ENCODE data around the gene USP15.

The USP15 gene

DNA sequence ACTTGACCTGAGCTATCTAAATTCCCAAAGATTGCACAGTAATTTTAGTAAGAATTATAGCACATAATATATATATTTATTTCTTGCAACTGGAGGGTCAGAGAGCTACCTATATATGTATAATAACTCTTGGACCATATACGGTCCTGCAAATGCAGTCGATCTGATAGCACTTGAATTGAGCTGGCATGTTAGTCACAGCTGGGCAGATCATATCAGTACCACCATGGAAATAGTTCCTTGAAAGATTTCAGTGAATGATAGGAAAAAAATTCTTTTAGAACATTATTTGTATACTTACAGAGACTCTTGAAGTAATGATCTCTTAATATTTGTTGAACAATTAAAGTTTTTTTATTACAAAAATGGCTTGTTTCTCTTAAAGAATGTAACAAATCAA, 111.9 kb downstream of the USP15 start:
- no peak overlapping the region for H3K4me3 ChIP-seq
- H3K9me3 ChIP-seq: peaks cover 7% of the 10 kb centered on the region; the same call in 1 of the 2 replicates
- no peak overlapping the region for H3K9ac ChIP-seq
- H3K36me3 ChIP-seq: peaks cover 22% of the 10 kb centered on the region
- no peak overlapping the region for H3K27ac ChIP-seq
- H4K20me1 ChIP-seq: 0 out of 2 replicates have a peak, but pooled peaks cover 7% of the 10 kb centered on the region
- no peak for TF ChIP-seq Cebpa-rat (IDR thresholded peaks at IDR 0.05)
- H3K27me3 ChIP-seq: no peaks in the 10 kb centered on the region
- H3K4me2 ChIP-seq: no peak overlapping the region
- H3K4me1 ChIP-seq: no peaks in the 10 kb centered on the region

DNA sequence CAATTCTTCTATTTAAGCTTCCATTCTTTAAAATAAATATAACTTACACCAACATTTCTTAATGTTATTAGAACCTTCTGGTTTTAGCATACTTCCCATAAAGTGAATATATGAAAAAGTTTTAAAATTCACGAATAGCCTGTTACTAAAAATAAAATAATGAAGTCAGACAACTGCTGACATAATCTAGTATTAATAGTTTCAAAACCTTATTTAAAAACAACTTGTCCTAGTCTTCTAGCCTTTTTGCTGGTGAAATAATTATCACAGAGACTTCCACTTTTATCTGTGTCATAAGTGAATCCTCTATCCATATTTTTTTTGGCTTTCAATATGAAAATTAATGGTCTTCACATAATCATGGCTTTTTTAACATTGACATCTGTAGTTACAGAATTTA, 112.6 kb downstream of the USP15 start:
- Histone ChIP-seq H3K4me2 (no peak overlapping the region), H3K27me3 (no peaks in the 10 kb centered on the region), H3K27ac (no peak overlapping the region), H3K9me3 (peaks cover 7% of the 10 kb centered on the region; the same call in 1 of the 2 replicates), H3K4me1 (no peaks in the 10 kb centered on the region), H3K4me3 (no peak overlapping the region), H3K36me3 (peaks cover 22% of the 10 kb centered on the region), H3K9ac (no peak overlapping the region), H4K20me1 (0 out of 2 replicates have a peak, but pooled peaks cover 7% of the 10 kb centered on the region)
- TF ChIP-seq Cebpa-rat (IDR thresholded peaks at IDR 0.05): no peak

DNA sequence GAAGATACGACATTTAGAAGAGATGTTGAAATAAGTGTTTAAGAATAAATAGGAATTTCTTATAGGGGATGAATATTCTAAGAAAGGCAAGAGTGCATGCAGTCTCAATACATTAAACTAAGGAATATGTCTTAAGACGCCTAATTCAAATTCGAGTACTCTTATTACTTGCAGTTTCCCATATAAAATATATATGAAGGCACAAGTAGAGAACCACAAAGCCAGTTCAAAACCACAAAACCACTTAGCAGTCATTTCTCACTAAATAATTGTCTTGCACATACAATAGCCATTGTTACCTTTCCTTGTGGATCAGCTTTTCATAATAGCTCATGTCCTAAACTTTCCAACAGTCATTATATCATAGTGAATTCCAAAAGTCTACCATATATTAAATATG, 115.4 kb downstream of the USP15 start:
- H3K9me3 ChIP-seq: no peaks in the 10 kb centered on the region
- no peak overlapping the region for H3K4me2 ChIP-seq
- H3K27ac ChIP-seq: no peak overlapping the region
- no peaks in the 10 kb centered on the region for H4K20me1 ChIP-seq
- no peak overlapping the region for H3K9ac ChIP-seq
- H3K27me3 ChIP-seq: no peaks in the 10 kb centered on the region
- TF ChIP-seq Cebpa-rat (IDR thresholded peaks at IDR 0.05): no peak
- H3K4me3 ChIP-seq: no peak overlapping the region
- no peaks in the 10 kb centered on the region for H3K4me1 ChIP-seq
- H3K36me3 ChIP-seq: peaks cover 13% of the 10 kb centered on the region; the same call in 1 of the 2 replicates

DNA sequence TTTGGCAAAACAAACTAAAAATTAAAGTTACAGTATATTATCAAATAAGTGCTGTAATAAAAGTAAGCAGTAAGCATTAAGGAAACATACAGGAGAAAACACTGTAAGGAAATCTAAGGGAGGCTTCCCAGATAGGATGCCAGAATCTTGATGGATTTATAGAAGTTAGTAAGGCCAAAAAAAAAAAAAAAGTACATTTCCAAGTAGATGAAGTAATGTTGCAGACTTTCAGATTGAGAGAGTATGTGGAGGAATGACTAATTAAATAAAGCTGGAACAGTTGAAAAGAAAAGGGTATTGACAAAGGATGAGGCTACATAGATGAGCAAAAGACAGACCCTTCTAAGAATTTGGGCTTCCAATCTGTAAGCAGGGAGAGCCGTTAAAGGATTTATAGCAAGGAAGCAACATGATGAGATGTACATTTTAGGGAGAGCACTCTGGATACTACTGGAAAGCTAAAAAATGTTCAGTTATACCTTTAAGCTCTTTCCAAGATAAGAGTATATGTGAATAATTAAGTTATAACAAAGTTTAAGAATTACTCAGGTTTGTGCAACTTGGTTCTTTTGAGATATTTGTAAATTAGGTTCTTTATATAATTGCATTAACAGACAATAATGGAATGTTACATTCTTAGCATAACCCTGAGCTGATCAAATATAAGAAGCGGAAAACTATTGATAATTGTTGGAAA, 119.0 kb downstream of the USP15 start:
- Histone ChIP-seq H3K27me3 (no peaks in the 10 kb centered on the region), H3K9ac (no peak overlapping the region), H3K27ac (no peak overlapping the region), H3K4me3 (no peak overlapping the region), H3K36me3 (peaks cover 33% of the 10 kb centered on the region), H3K9me3 (no peaks in the 10 kb centered on the region), H4K20me1 (no peaks in the 10 kb centered on the region), H3K4me1 (no peaks in the 10 kb centered on the region), H3K4me2 (no peak overlapping the region)
- no peak for TF ChIP-seq Cebpa-rat (IDR thresholded peaks at IDR 0.05)

DNA sequence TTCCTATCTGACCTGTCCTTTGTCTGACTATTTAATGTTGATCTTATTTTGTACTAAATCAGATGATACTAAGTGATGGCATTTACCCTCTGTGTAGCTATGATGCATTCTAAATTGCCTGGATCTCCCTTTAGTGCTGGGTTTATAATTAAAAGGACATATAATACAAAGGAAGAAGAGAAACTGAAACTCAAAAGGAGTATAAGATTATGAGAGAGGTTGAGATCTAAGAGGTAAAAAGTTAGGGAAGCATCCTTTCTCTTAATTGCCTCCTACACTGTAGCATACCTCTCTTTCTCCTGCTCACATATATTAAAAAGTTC, 119.5 kb downstream of the USP15 start:
- no peak overlapping the region for H3K4me2 ChIP-seq
- no peaks in the 10 kb centered on the region for H3K9me3 ChIP-seq
- H3K27ac ChIP-seq: no peak overlapping the region
- no peaks in the 10 kb centered on the region for H3K27me3 ChIP-seq
- H3K4me3 ChIP-seq: no peak overlapping the region
- H3K4me1 ChIP-seq: no peaks in the 10 kb centered on the region
- H4K20me1 ChIP-seq: no peaks in the 10 kb centered on the region
- no peak overlapping the region for H3K9ac ChIP-seq
- peaks cover 33% of the 10 kb centered on the region for H3K36me3 ChIP-seq
- no peak for TF ChIP-seq Cebpa-rat (IDR thresholded peaks at IDR 0.05)

DNA sequence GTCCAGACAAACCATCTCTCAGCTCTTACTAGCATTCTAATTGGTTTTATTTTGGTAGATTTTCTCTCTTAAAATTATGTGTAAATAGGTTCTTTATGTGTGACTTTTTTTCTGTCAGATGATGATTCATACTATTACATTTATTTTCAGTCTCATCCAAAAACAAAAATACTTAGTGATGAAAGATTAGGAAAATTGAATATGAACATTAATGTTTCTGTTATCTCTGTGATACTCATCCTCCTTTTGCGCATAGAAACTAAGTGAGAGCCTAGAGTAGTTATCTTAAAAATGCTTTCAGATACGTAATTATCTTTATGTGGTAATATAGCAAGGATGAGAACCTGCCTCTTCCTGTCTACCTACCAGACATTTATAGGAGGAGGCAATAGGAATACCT, 122.3 kb downstream of the USP15 start:
- Histone ChIP-seq H3K27ac (no peak overlapping the region), H4K20me1 (no peaks in the 10 kb centered on the region), H3K4me1 (no peaks in the 10 kb centered on the region), H3K4me3 (no peak overlapping the region), H3K27me3 (no peaks in the 10 kb centered on the region), H3K9ac (no peak overlapping the region), H3K36me3 (peaks cover 45% of the 10 kb centered on the region), H3K4me2 (no peak overlapping the region), H3K9me3 (no peaks in the 10 kb centered on the region)
- no peak for TF ChIP-seq Cebpa-rat (IDR thresholded peaks at IDR 0.05)

DNA sequence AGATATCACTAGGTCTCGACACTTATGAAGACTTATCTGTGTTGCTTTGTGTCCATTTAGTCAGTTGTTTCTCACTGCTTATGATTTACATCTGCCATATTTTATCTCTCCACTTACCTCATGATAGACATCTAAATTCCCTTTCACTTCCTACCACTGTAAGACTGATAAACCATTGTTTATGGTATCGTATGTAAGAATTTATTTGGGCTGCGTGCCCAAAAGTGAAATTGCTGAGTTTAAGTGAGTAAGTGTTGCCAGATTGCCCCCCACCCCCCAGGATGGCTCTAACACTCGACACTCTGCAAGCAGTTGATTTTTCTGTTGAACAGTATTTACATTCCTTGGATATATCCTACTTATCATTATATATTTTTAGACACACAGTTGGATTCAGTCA, 136.5 kb downstream of the USP15 start:
- H3K4me1 ChIP-seq: no peaks in the 10 kb centered on the region
- H4K20me1 ChIP-seq: no peaks in the 10 kb centered on the region
- H3K27ac ChIP-seq: no peak overlapping the region
- no peaks in the 10 kb centered on the region for H3K9me3 ChIP-seq
- TF ChIP-seq Cebpa-rat (IDR thresholded peaks at IDR 0.05): no peak
- H3K27me3 ChIP-seq: no peaks in the 10 kb centered on the region
- H3K4me2 ChIP-seq: no peak overlapping the region
- no peak overlapping the region for H3K9ac ChIP-seq
- H3K36me3 ChIP-seq: peaks cover 63% of the 10 kb centered on the region
- no peak overlapping the region for H3K4me3 ChIP-seq

DNA sequence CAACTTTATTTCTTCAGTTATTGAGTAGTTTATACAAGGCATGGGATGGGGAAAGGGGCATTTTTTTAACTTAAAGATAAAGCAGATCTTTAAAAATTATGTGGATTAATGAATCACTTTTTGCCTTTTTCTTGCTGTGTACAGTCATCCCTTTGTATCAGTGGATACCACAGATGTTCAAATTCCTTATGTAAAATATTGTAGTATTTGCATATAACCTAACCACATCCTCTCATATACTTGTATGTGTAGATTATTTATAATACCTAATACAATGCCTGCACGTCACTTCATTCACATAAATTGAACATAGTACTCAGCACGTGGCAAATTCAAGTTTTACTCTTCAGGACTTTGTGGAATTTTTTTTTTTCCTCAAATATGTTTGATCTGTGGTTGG, 139.9 kb downstream of the USP15 start:
- peaks cover 65% of the 10 kb centered on the region for H3K36me3 ChIP-seq
- H3K9me3 ChIP-seq: no peaks in the 10 kb centered on the region
- no peak overlapping the region for H3K4me2 ChIP-seq
- no peaks in the 10 kb centered on the region for H3K27me3 ChIP-seq
- no peaks in the 10 kb centered on the region for H3K4me1 ChIP-seq
- no peak overlapping the region for H3K9ac ChIP-seq
- no peak overlapping the region for H3K27ac ChIP-seq
- no peaks in the 10 kb centered on the region for H4K20me1 ChIP-seq
- H3K4me3 ChIP-seq: no peak overlapping the region
- TF ChIP-seq Cebpa-rat (IDR thresholded peaks at IDR 0.05): no peak

DNA sequence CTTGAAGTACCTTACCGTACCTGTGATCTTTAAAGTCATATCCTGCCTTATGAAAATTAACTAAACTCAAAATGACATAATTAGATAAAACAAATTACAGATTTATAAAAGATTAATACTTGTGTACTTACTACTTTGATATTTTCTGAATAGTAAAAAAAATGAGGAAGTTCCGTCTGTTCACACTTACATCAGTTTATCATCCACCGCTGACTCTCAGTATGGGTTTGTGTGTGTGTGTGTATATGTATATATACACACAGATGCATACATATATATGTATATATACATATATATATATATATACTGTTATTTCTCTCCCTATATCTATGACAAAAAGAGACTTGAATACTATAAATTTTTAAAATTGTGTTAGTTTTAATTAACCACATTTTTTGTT, 141.4 kb downstream of the USP15 start:
- Histone ChIP-seq H3K9ac (no peak overlapping the region), H3K9me3 (no peaks in the 10 kb centered on the region), H3K4me3 (no peak overlapping the region), H3K27me3 (no peaks in the 10 kb centered on the region), H3K4me2 (no peak overlapping the region), H3K4me1 (no peaks in the 10 kb centered on the region), H3K36me3 (peaks cover 61% of the 10 kb centered on the region), H4K20me1 (no peaks in the 10 kb centered on the region), H3K27ac (no peak overlapping the region)
- no peak for TF ChIP-seq Cebpa-rat (IDR thresholded peaks at IDR 0.05)

DNA sequence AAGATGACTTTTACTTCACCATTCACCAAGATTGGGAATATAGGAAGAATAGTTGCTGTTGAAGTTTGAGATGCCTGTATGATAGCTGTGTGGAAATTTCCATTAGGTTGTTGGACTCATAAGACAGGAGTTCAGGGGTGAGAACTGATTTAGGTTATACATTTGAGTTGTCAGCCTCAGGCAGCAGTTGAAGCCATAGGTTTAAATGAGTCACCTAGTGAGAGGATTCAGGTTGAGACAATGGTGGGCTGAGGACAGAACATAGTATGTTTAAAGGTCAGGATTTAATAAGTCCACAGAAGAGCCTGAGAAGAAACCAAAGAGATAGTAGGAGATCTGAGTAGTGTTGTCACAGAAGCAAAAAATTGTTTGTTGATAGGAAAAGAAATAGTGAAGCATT, 142.8 kb downstream of the USP15 start:
- Histone ChIP-seq H3K27ac (no peak overlapping the region), H3K9ac (no peak overlapping the region), H4K20me1 (no peaks in the 10 kb centered on the region), H3K4me2 (no peak overlapping the region), H3K9me3 (no peaks in the 10 kb centered on the region), H3K27me3 (no peaks in the 10 kb centered on the region), H3K4me3 (no peak overlapping the region), H3K36me3 (peaks cover 50% of the 10 kb centered on the region), H3K4me1 (no peaks in the 10 kb centered on the region)
- no peak for TF ChIP-seq Cebpa-rat (IDR thresholded peaks at IDR 0.05)

DNA sequence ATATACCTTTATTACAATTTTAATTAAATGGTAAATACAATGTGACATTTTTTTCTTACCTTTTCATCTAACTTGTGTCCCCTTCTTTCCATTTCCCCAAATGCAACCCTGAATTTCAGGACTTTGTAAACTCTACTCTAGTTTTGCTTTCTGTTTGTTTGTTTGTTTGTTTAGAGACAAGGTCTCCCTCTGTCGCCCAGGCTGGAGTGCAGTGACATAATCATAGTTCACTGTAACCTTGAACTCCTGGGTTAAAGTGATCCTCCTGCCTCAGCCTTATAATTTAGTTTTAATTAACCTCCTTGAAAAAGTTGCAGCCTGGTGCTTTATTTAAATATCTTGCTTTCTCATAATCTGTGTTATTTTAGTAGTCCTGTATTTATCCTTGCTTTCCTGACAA, 147.4 kb downstream of the USP15 start:
- no peaks in the 10 kb centered on the region for H3K27me3 ChIP-seq
- no peaks in the 10 kb centered on the region for H3K4me1 ChIP-seq
- H3K9me3 ChIP-seq: no peaks in the 10 kb centered on the region
- no peak overlapping the region for H3K4me2 ChIP-seq
- TF ChIP-seq Cebpa-rat (IDR thresholded peaks at IDR 0.05): no peak
- H3K27ac ChIP-seq: no peak overlapping the region
- no peaks in the 10 kb centered on the region for H4K20me1 ChIP-seq
- no peak overlapping the region for H3K4me3 ChIP-seq
- H3K36me3 ChIP-seq: peaks cover 30% of the 10 kb centered on the region
- no peak overlapping the region for H3K9ac ChIP-seq
